Thymus (tissue), 11 donors: Measurements from ENCODE around the gene KCNMA1. TPM values are rescaled to one million over a fixed set of nuclear protein-coding genes. Genes with fewer than 3 reads are reported as not detected.

Source experiments
- DNase-seq, 9 donors: peaks; one replicate each; pipeline ENCODE4 v3.0.0-alpha.2; 2013; ENCODE audit warnings: low spot score in 9 of 9, low read depth in 6 of 9, missing footprints in 1 of 9
- H3K27ac ChIP-seq, 2 donors: one replicate each; pipeline ENCODE4 v1.5.1; 2013; ENCODE audit warnings: control low read depth in 1 of 2, low read depth in 1 of 2, low read length in 1 of 2, mild to moderate bottlenecking in 1 of 2, moderate library complexity in 1 of 2
- H3K27me3 ChIP-seq, 2 donors: one replicate each; pipeline ENCODE4 v1.5.1; 2013; ENCODE audit warnings: low read length in 1 of 2; ENCODE audit not compliant: control insufficient read depth in 2 of 2, insufficient read depth in 1 of 2
- H3K36me3 ChIP-seq, 2 donors: one replicate each; pipeline ENCODE4 v1.5.1; 2013; ENCODE audit warnings: low read length in 1 of 2, mild to moderate bottlenecking in 1 of 2, moderate library complexity in 1 of 2; ENCODE audit not compliant: control insufficient read depth in 2 of 2, insufficient read depth in 2 of 2
- H3K4me1 ChIP-seq, 2 donors: one replicate each; pipeline ENCODE4 v1.5.1; 2013; ENCODE audit warnings: low read length in 2 of 2; ENCODE audit not compliant: control insufficient read depth in 2 of 2, insufficient read depth in 2 of 2
- H3K4me3 ChIP-seq, 2 donors: one replicate each; pipeline ENCODE4 v1.5.1; 2013; ENCODE audit warnings: low read length in 2 of 2, control low read depth in 1 of 2, mild to moderate bottlenecking in 1 of 2
- H3K9me3 ChIP-seq, 2 donors: one replicate each; pipeline ENCODE4 v1.5.1; 2013; ENCODE audit warnings: low read length in 1 of 2, mild to moderate bottlenecking in 1 of 2; ENCODE audit not compliant: control insufficient read depth in 2 of 2, insufficient read depth in 1 of 2
- WGBS: extraction: QIAGEN DNeasy Blood & Tissue Kit; methylation state at CpG from one replicate; pipeline ENCODE4 v1.1.7; 2013; 5-methylcytosine and 5-hydroxymethylcytosine counted together
- polyA plus RNA-seq: library from polyadenylated mRNA; stranded (reverse); fragments of 200-250 nt; gene quantifications from one replicate; pipeline ENCODE4 v1.2.3, GENCODE V29; 2013
- total RNA-seq: library from RNA; stranded (reverse); fragments of 120-200 nt; gene quantifications from one replicate; pipeline ENCODE4 v1.2.4, GENCODE V29; 2013
- donor health status: healthy.

The KCNMA1 gene
- total and polyA plus RNA-seq, 2 donors = 1.9 to 12.9 TPM

DNA sequence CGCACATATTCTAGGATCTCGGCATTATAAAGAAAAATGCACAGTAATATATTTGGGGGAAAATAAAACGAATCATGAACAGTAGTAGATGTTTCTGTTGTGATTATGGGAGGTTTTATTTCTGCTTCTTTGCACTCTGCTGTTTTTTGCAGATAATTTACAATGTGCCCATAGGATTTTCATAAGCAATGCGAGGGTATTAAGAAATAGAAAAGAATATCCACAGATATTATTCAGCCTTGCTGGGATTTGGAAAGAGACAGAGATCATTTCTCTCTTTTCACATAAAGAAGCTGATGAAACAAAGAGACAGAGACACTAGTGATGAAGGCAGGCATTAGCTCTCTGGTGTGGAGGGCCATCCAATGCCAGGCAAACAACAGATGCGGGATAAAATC lies 158.6 kb downstream of the KCNMA1 start:
- no peak for DNase-seq
- Histone ChIP-seq H3K4me1 (no peaks in the 10 kb centered on the region), H3K27ac (no peak overlapping the region), H3K9me3 (no peaks in the 10 kb centered on the region), H3K27me3 (peaks cover 0 to 2% of the 10 kb centered on the region in 2 donors), H3K4me3 (no peak overlapping the region), H3K36me3 (no peaks in the 10 kb centered on the region)
- WGBS = 78% methylated on average over 5 of the region's 5 CpGs

GRCh38 chr10:77478247-77478961 lies 159.2 kb downstream of the KCNMA1 start:
- Histone ChIP-seq H3K27me3 (peaks cover 0 to 2% of the 10 kb centered on the region in 2 donors), H3K36me3 (no peaks in the 10 kb centered on the region), H3K4me1 (no peaks in the 10 kb centered on the region), H3K4me3 (no peak overlapping the region), H3K27ac (no peak overlapping the region), H3K9me3 (no peaks in the 10 kb centered on the region)
- no peak for DNase-seq
- 93% methylated on average over 4 of the region's 4 CpGs for WGBS

GRCh38 chr10:77475522-77475921 lies 162.1 kb downstream of the KCNMA1 start:
- Histone ChIP-seq H3K4me3 (no peak overlapping the region), H3K36me3 (no peaks in the 10 kb centered on the region), H3K27ac (no peak overlapping the region), H3K9me3 (no peaks in the 10 kb centered on the region), H3K27me3 (peaks cover 0 to 2% of the 10 kb centered on the region in 2 donors), H3K4me1 (no peaks in the 10 kb centered on the region)
- no peak for DNase-seq
- 89% methylated on average over 1 of the region's 1 CpG for WGBS

DNA sequence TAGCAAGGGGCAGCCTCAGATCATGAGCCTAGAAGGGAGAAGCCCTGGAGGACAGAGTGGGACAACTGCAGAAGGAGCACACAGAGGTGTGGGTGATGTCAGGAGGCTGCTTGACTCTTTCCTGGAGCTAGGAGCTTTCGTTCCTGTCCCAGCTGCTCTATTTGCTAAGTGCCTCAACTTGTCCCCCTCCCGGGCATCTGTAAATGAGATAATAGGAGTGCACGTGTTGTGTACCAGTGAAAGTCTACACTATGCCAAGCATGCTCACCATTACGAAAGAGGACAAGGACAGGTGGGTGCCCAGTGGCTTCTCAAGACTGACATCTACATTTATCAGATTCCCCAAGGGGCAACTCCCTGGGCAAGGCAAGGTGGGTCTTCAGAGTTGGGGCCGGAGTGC lies 162.7 kb downstream of the KCNMA1 start:
- H3K4me1 ChIP-seq = no peaks in the 10 kb centered on the region
- no peak overlapping the region for H3K4me3 ChIP-seq
- 97% methylated on average over 5 of the region's 5 CpGs for WGBS
- H3K27me3 ChIP-seq = peaks cover 0 to 2% of the 10 kb centered on the region in 2 donors
- H3K9me3 ChIP-seq = no peaks in the 10 kb centered on the region
- DNase-seq = no peak
- no peak overlapping the region for H3K27ac ChIP-seq
- no peaks in the 10 kb centered on the region for H3K36me3 ChIP-seq

DNA sequence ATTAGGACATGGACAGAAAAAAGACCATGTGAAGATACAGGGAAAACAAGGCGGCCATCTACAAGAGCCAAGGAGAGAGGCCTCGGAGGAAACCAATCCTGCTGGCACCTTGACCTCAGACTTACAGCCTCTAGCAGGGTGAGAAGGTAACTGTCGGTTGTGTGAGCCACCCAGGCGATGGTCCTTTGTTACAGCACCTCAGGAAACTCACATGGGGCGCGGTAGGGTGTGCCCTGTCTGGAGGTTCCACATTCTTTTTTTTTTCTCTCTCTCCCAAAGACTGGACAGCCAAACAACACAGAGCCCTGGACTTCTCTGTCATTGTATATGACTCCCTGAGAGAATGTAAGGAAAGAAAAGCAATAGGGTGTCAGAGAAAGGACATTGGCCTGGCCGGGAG lies 163.2 kb downstream of the KCNMA1 start:
- H3K27ac ChIP-seq = no peak overlapping the region
- WGBS = 95% methylated on average over 7 of the region's 7 CpGs
- peaks cover 0 to 2% of the 10 kb centered on the region in 2 donors for H3K27me3 ChIP-seq

DNA sequence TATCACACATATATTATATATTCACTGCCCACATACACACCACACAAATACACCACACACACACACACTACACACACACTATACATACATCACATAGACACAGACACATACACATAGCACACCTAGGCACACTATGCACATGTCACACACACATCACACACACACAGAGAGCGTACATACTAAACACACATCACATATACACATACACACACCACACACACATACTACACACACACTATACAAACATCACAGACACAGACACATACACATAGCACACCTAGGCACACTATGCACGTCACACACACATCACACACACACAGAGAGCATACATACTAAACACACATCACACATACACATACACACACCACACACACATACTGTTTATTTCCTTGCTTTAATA lies 165.5 kb downstream of the KCNMA1 start:
- no peaks in the 10 kb centered on the region for H3K36me3 ChIP-seq
- H3K27ac ChIP-seq = no peak overlapping the region
- H3K4me3 ChIP-seq = no peak overlapping the region
- DNase-seq = no peak
- no peaks in the 10 kb centered on the region for H3K9me3 ChIP-seq
- no peaks in the 10 kb centered on the region for H3K4me1 ChIP-seq
- peaks cover 0 to 2% of the 10 kb centered on the region in 2 donors for H3K27me3 ChIP-seq
- WGBS = 94% methylated on average over 2 of the region's 2 CpGs

More for the DNA sequence above, 163.2 kb downstream of the KCNMA1 start:
- H3K36me3 ChIP-seq = no peaks in the 10 kb centered on the region
- H3K9me3 ChIP-seq = no peaks in the 10 kb centered on the region
- no peaks in the 10 kb centered on the region for H3K4me1 ChIP-seq
- no peak overlapping the region for H3K4me3 ChIP-seq
- DNase-seq = no peak

- Histone ChIP-seq H3K27ac (no peak overlapping the region), H3K36me3 (no peaks in the 10 kb centered on the region), H3K27me3 (no peaks in the 10 kb centered on the region), H3K4me3 (no peak overlapping the region), H3K9me3 (no peaks in the 10 kb centered on the region), H3K4me1 (no peaks in the 10 kb centered on the region)
- 98% methylated on average over 2 of the region's 2 CpGs for WGBS
- no peak for DNase-seq
Observed at GRCh38 chr10:77471069-77471536, 166.5 kb downstream of the KCNMA1 start.

DNA sequence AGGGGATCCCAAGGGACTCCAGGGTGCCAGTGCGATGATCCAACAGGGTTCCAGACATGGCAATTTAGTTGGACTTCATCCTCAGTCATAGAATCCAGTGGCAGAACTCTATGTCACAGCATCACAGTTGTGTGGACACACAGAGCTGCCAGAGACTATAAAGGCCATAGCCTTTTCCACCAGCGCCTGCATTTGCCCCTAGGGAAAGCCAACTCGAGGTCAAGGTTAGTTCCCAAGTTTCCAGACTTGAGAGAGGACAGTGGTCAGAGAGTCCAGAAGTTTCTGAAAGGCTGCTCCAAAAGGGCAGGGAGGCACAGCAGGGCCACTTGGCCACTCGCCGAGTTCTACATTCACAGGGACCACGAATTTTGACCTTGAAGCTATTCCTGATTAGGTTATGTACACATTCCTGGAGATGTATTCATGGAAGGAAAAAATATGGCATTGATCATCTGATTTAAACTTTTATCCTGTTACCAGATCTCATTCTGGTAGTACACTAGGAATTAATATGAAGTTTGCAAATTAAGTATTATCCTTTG lies 170.1 kb downstream of the KCNMA1 start:
- WGBS = 90% methylated on average over 6 of the region's 6 CpGs
- H3K27me3 ChIP-seq = no peaks in the 10 kb centered on the region
- no peaks in the 10 kb centered on the region for H3K4me1 ChIP-seq
- DNase-seq = no peak
- H3K27ac ChIP-seq = no peak overlapping the region
- no peak overlapping the region for H3K4me3 ChIP-seq
- H3K9me3 ChIP-seq = no peaks in the 10 kb centered on the region
- no peaks in the 10 kb centered on the region for H3K36me3 ChIP-seq

GRCh38 chr10:77463967-77464745 lies 173.5 kb downstream of the KCNMA1 start:
- 94% methylated on average over 9 of the region's 9 CpGs for WGBS
- no peaks in the 10 kb centered on the region for H3K4me1 ChIP-seq
- H3K36me3 ChIP-seq = no peaks in the 10 kb centered on the region

More at GRCh38 chr10:77463967-77464745, 173.5 kb downstream of the KCNMA1 start:
- no peak overlapping the region for H3K4me3 ChIP-seq
- H3K9me3 ChIP-seq = no peaks in the 10 kb centered on the region
- H3K27ac ChIP-seq = no peak overlapping the region
- no peaks in the 10 kb centered on the region for H3K27me3 ChIP-seq
- no peak for DNase-seq
